ENCODE data around the gene SEC23A. TPM values are rescaled to one million over a fixed set of nuclear protein-coding genes. Genes with fewer than 3 reads are reported as not detected.

SEC23A gene
- total and polyA plus RNA-seq, 2 donors (not counting 3 experiments of a cell fraction or from before 2014, with no cell fraction given) = 78.3 to 155 TPM

DNA sequence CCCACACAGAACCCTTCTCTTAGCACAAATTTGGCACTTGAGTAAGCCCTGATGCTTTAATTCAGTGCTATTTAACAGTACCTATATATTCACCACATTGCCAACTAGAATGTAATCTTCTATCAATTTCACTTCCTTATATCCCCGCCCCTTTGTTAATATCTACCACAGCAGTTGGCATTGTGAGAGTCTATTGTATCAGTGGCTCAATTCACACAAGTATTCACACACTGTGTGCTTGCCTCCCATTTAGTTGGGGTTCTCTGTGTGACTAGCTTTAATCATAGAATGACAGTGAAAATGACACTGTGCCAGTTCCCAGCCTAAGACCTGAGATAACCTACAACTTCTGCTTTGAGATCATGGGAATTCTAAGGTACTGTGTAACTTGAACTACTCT, 103.1 kb downstream of the SEC23A start:
- Histone ChIP-seq H3K4me2 (ENCODE audit: insufficient read depth, low read length) (no peak overlapping the region), H3K27me3 (ENCODE audit: control insufficient read depth in 2 of 2, insufficient read depth in 2 of 2, low read length in 2 of 2) (no peaks in the 10 kb centered on the region), H3K27ac (ENCODE audit: insufficient read depth, low read depth, low read length) (no peak overlapping the region), H3K9ac (replicated peaks; ENCODE audit: extremely low read depth, insufficient read depth, low read length) (no peak overlapping the region), H3K9me1 (replicated peaks; ENCODE audit: control insufficient read depth, extremely low read depth, insufficient read depth, low read length) (no peaks in the 10 kb centered on the region), H3K4me1 (ENCODE audit: control insufficient read depth, extremely low read depth, insufficient read depth, low read length) (peaks cover 7% of the 10 kb centered on the region), H2AFZ (ENCODE audit: low read depth, low read length) (no peak overlapping the region), H3K9me3 (replicated peaks; ENCODE audit: control insufficient read depth, insufficient read depth, low read length) (no peaks in the 10 kb centered on the region), H3K4me3 (replicated peaks in 1 of 3; ENCODE audit: insufficient read depth in 1 of 3, low read depth in 1 of 3, low read length in 3 of 3) (no peak overlapping the region), H3K36me3 (ENCODE audit: control insufficient read depth in 2 of 2, extremely low read depth in 1 of 2, insufficient read depth in 2 of 2, low read length in 2 of 2) (no peaks in the 10 kb centered on the region), H3K79me2 (ENCODE audit: control insufficient read depth, insufficient read depth, low read length) (no peaks in the 10 kb centered on the region), H4K20me1 (replicated peaks; ENCODE audit: control insufficient read depth, extremely low read depth, insufficient read depth, low read length) (no peaks in the 10 kb centered on the region)
- dilution Hi-C loops (cut with MboI; ENCODE audit: extremely low pct_ligation_motif_present, low sequenced_read_pairs) (no loop called here), intact Hi-C loops (cut with micrococcal nuclease) (loop anchor here (10.0 kb wide), 1 partner anchor 595 kb away; no protein-coding TSS in a partner anchor)
- no TSS peak for BruUV-seq (replicated peaks)
- TF ChIP-seq EZH2 (IDR thresholded peaks at IDR 0.05; ENCODE audit: borderline replicate concordance, low read depth, low read length, severe bottlenecking) (no peak), MYC (IDR thresholded peaks at IDR 0.05; ENCODE audit: low read depth, low read length) (no peak), POLR2A (IDR thresholded peaks at IDR 0.05; ENCODE audit: low read depth, low read length) (no peak), JUN (IDR thresholded peaks at IDR 0.05; ENCODE audit: borderline replicate concordance, insufficient read depth, insufficient read length, low read depth) (no peak), GATA2 (IDR thresholded peaks at IDR 0.05; ENCODE audit: insufficient read depth, insufficient read length, low read depth, low read length) (no peak), FOS (IDR thresholded peaks at IDR 0.05; ENCODE audit: borderline replicate concordance, insufficient read depth, low read length) (no peak), POLR2AphosphoS5 (IDR thresholded peaks at IDR 0.05; ENCODE audit: insufficient read depth, low read depth, low read length) (no peak)
- TF ChIP-seq, protein P1, sequence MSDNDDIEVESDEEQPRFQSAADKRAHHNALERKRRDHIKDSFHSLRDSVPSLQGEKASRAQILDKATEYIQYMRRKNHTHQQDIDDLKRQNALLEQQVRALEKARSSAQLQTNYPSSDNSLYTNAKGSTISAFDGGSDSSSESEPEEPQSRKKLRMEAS (IDR thresholded peaks at IDR 0.05; ENCODE audit: insufficient read depth, insufficient read length) = no peak
- TF ChIP-seq, protein P2, sequence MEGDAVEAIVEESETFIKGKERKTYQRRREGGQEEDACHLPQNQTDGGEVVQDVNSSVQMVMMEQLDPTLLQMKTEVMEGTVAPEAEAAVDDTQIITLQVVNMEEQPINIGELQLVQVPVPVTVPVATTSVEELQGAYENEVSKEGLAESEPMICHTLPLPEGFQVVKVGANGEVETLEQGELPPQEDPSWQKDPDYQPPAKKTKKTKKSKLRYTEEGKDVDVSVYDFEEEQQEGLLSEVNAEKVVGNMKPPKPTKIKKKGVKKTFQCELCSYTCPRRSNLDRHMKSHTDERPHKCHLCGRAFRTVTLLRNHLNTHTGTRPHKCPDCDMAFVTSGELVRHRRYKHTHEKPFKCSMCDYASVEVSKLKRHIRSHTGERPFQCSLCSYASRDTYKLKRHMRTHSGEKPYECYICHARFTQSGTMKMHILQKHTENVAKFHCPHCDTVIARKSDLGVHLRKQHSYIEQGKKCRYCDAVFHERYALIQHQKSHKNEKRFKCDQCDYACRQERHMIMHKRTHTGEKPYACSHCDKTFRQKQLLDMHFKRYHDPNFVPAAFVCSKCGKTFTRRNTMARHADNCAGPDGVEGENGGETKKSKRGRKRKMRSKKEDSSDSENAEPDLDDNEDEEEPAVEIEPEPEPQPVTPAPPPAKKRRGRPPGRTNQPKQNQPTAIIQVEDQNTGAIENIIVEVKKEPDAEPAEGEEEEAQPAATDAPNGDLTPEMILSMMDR (IDR thresholded peaks at IDR 0.05; ENCODE audit: extremely low read depth in 1 of 2, insufficient read depth in 1 of 2, low read depth in 1 of 2, low read length in 2 of 2) = no peak
- FAIRE-seq (no peak), DNase-seq (ENCODE audit: low read depth, low spot score) (no peak)
- ChIA-PET CTCF (interaction anchor here (1.0 to 1.8 kb wide), 2 partner anchors 15 to 17 kb away, joined by 4 read pairs; no protein-coding TSS in a partner anchor), POLR2A (no interaction called here)
